Right atrium auricular region (tissue), 2 donors: ENCODE measurements around the gene TEC. TPM values are rescaled to one million over a fixed set of nuclear protein-coding genes. Genes with fewer than 3 reads are reported as not detected.
A peak's percentile ranks its signal among the peaks of the same experiment; 100 is the strongest.

ENCODE experiments used
- DNase-seq: peaks from one replicate; pipeline ENCODE4 v3.0.0-alpha.2; 2019; ENCODE audit warnings: low spot score
- H3K27ac ChIP-seq, 2 donors: fragments of 200-600 bp; sonication (generic); 1 replicate in 1 of 2; 2 replicates in 1 of 2; pipeline ENCODE4 v1.5.1; 2016 to 2019
- H3K27me3 ChIP-seq, 2 donors: fragments of 200-600 bp; sonication (generic); one replicate each; pipeline versions ENCODE4 v1.5.1 to v1.6.0; 2017 to 2019
- H3K36me3 ChIP-seq: fragments of 200-600 bp; sonication (generic); one replicate; pipeline ENCODE4 v1.5.1; 2016
- H3K4me1 ChIP-seq, 2 donors: fragments of 200-600 bp; sonication (generic); one replicate each; pipeline versions ENCODE4 v1.5.1 to v1.6.0; 2017 to 2019
- H3K4me3 ChIP-seq, 2 donors: fragments of 200-600 bp; sonication (generic); 1 replicate in 1 of 2; 2 replicates in 1 of 2; pipeline ENCODE4 v1.5.1; 2017 to 2019; ENCODE audit warnings: mild to moderate bottlenecking in 1 of 2, moderate library complexity in 1 of 2
- H3K9me3 ChIP-seq, 2 donors: fragments of 200-600 bp; sonication (generic); one replicate each; pipeline ENCODE4 v1.5.1; 2019
- total RNA-seq, 2 donors: library from RNA; depleted of rRNA; stranded (reverse); fragments of >200 nt; gene quantifications; one replicate each; pipeline ENCODE4 v1.1.0, GENCODE V29; 2016
- TF ChIP-seq, protein P1 (sequence below), 2 donors: fragments of 200-600 bp; sonication (generic); IDR thresholded peaks; one replicate each; pipeline ENCODE4 v1.5.1; 2019; ENCODE audit warnings: antibody characterized with exemption in 2 of 2

The TEC gene
- total RNA-seq, 2 donors from 2014 or later, result 1.1 to 1.3 TPM

DNA sequence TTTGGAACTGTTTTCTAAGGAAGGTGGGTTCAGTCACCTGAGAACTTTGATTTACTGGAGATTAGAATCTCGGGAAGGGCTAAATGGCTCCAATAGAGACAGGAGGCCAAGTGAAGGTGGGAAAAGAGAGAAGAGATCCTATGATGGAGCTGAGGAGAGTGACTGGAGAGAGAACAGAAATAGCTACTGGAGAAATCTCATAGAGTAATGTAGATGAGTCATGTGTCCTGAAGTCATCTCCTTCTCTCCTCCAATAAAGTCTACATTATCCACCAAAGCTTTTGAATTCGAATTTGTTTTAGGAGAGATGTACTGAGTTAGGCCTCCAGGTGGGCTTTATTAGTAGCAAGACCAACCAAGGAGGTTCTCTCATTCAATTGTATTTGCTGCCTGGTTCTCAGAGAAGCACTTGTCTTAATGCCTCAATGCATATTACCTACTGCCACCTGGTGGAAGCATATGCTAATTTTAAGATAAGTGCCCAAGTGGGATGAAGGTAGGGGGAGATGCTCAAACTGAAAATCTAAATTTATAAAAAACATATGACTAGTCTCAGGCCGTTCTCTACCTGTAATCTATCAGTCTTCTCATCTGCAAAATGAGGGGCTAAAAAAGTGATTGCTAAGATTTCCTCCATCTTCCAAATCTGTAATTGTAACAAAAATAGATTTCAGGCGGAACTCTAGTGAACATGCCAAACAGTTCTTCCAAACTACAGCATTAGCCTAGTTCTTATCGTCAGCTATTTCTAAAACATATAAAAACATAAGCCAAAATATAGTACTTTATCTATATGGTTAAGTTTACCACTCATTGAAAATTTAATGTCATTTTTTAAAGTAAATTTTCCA is 160.0 kb downstream of the TEC start:
- no peaks in the 10 kb centered on the region for H3K36me3 ChIP-seq
- TF ChIP-seq, protein P1, sequence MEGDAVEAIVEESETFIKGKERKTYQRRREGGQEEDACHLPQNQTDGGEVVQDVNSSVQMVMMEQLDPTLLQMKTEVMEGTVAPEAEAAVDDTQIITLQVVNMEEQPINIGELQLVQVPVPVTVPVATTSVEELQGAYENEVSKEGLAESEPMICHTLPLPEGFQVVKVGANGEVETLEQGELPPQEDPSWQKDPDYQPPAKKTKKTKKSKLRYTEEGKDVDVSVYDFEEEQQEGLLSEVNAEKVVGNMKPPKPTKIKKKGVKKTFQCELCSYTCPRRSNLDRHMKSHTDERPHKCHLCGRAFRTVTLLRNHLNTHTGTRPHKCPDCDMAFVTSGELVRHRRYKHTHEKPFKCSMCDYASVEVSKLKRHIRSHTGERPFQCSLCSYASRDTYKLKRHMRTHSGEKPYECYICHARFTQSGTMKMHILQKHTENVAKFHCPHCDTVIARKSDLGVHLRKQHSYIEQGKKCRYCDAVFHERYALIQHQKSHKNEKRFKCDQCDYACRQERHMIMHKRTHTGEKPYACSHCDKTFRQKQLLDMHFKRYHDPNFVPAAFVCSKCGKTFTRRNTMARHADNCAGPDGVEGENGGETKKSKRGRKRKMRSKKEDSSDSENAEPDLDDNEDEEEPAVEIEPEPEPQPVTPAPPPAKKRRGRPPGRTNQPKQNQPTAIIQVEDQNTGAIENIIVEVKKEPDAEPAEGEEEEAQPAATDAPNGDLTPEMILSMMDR (IDR thresholded peaks at IDR 0.05), result peak; percentile 15 to 57
- DNase-seq, result no peak
- H3K9me3 ChIP-seq, result no peaks in the 10 kb centered on the region
- no peak overlapping the region for H3K27ac ChIP-seq
- H3K4me3 ChIP-seq, result no peak overlapping the region
- H3K27me3 ChIP-seq, result no peaks in the 10 kb centered on the region
- no peaks in the 10 kb centered on the region for H3K4me1 ChIP-seq

DNA sequence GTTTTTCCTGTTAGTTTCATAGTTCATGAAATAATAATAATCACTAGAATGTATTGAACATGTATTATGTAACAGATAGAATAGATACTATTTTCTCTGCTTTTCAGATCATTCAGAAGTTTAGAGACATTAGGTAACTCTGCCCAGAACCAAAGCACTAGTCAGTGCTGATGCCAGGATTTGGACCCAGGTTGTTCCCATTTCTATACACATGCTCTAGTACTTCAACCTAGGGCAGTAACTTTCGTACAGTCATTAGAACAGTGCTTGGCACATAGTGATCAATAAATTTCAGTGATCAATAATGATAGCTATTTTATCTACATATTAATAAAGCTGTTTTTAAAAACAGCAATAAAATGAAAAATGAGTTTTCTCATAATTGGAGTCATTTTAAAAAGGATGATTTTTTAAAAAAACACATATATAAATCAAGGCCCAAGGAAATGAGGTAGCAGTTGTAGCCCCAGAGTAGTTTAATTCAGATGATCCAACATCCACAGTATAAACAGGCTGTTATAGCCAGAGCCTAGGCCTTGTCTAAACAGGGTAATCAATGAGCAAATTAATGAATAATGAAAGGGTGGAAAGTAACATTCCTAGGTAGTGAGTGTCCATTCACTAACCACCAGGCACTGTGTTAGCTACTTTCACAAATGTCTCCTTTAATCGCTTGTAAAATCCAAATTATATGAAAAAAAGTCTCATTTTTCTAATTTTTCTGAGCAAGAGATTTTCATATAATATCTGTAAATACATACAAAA is 161.1 kb downstream of the TEC start:
- Histone ChIP-seq H3K27ac (no peak overlapping the region), H3K4me1 (no peaks in the 10 kb centered on the region)
- TF ChIP-seq, protein P1 (IDR thresholded peaks at IDR 0.05), result no peak

DNA sequence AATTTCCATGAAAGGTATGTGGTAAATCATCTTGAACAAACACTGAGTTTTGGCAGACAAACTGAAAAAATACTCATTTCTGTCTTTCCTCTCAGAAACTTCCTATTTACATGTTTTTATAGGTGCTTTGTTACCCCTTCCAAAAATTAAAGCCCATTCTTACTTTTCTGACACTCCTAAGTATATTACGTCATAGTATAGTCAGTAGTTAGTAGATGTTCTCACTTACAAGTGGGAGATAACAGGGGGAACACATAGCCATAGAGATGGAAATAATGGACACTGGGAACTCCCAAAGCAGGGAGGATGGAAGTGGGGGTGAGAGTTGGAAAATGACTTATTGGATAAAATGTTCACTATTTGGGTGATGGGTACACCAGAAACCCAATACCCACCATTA is 164.4 kb downstream of the TEC start:
- H3K4me1 ChIP-seq, result no peaks in the 10 kb centered on the region
- H3K27ac ChIP-seq, result no peak overlapping the region
- DNase-seq, result no peak
- H3K36me3 ChIP-seq, result no peaks in the 10 kb centered on the region
- H3K9me3 ChIP-seq, result no peaks in the 10 kb centered on the region
- no peaks in the 10 kb centered on the region for H3K27me3 ChIP-seq
- TF ChIP-seq, protein P1 (IDR thresholded peaks at IDR 0.05), result no peak
- H3K4me3 ChIP-seq, result no peak overlapping the region

More for the DNA sequence above, 161.1 kb downstream of the TEC start:
- Histone ChIP-seq H3K9me3 (no peaks in the 10 kb centered on the region), H3K36me3 (no peaks in the 10 kb centered on the region), H3K27me3 (no peaks in the 10 kb centered on the region), H3K4me3 (no peak overlapping the region)
- DNase-seq, result no peak

DNA sequence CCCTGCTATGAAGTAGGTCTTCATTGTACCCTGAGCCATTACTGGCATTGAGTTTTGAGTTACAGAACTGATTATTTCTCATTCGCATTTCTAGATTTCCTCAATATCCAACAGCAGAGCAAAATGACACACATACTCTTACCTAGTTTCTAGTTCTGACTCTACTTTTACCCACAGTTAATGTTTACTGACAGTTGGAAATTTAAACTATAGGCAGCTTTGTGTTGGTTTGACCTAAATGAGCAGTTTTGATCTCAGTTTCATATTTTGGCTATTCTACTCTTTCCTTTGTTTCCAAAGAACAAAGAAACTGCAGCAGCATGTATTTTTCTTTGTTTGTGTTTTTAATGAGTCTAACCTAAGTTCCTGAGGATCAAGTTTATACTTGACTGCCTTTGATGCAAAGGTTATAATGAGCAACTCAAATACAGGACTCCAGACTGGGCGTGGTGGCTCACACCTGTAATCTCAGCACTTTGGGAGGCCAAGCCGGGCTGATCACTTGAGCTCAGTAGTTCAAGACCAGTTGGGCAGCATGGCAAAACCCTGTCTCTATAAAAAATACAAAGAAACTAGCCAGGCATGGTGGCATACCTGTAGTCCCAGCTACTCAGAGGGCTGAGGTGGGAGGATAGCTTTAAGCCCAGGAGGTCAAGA is 166.0 kb downstream of the TEC start:
- DNase-seq, result no peak
- Histone ChIP-seq H3K4me1 (no peaks in the 10 kb centered on the region), H3K27ac (no peak overlapping the region), H3K27me3 (no peaks in the 10 kb centered on the region), H3K36me3 (no peaks in the 10 kb centered on the region), H3K4me3 (no peak overlapping the region), H3K9me3 (no peaks in the 10 kb centered on the region)
- TF ChIP-seq, protein P1 (IDR thresholded peaks at IDR 0.05), result no peak

DNA sequence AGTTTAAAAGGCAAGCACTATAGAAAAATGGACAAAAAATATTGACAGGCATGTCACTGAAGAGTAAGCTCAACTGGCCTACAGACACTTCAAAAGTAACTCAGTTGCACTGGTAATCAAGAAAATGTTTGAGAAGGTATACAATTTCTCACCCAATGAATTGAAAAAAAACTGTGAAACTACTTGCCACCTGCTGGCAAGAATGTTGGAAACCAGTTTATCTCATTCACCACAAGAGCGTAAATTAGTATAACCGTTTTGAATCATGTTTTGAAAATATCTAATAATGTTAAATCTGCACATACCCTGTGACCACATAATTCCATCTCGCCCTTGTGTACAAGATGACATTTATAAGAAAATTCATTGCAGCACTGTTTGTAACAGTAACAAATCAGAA is 167.3 kb downstream of the TEC start:
- Histone ChIP-seq H3K9me3 (no peaks in the 10 kb centered on the region), H3K27ac (no peak overlapping the region), H3K36me3 (no peaks in the 10 kb centered on the region), H3K27me3 (no peaks in the 10 kb centered on the region), H3K4me1 (no peaks in the 10 kb centered on the region), H3K4me3 (no peak overlapping the region)
- no peak for DNase-seq
- TF ChIP-seq, protein P1 (IDR thresholded peaks at IDR 0.05), result no peak
